Tibial artery (tissue), 4 donors: ENCODE measurements around the gene GPBAR1.

Experiments
- DNase-seq, 2 donors: peaks; one replicate each; pipeline ENCODE4 v3.0.0-alpha.2; 2019
- H3K27ac ChIP-seq, 2 donors: fragments of 200-600 bp; sonication (generic) in 1 of 2; 1 replicate in 1 of 2; 2 replicates in 1 of 2; pipeline ENCODE4 v1.5.1; 2018 to 2019; ENCODE audit warnings: mild to moderate bottlenecking in 1 of 2
- H3K27me3 ChIP-seq, 2 donors: fragments of 200-600 bp; sonication (generic) in 1 of 2; one replicate each; pipeline versions ENCODE4 v1.5.1 to v1.6.0; 2016 to 2019
- H3K36me3 ChIP-seq, 3 donors: fragments of 200-600 bp; sonication (generic) in 2 of 3; one replicate each; pipeline ENCODE4 v1.5.1; 2016 to 2019; ENCODE audit warnings: mild to moderate bottlenecking in 2 of 3
- H3K4me1 ChIP-seq, 4 donors: fragments of 200-600 bp; sonication (generic) in 2 of 4; 1 replicate in 3 of 4; 2 replicates in 1 of 4; pipeline ENCODE4 v1.5.1; 2016 to 2019
- H3K4me3 ChIP-seq, 2 donors: fragments of 200-600 bp; sonication (generic) in 1 of 2; 1 replicate in 1 of 2; 2 replicates in 1 of 2; pipeline ENCODE4 v1.5.1; 2018 to 2019; ENCODE audit warnings: mild to moderate bottlenecking in 2 of 2
- H3K9me3 ChIP-seq, 3 donors: fragments of 200-600 bp; sonication (generic) in 1 of 3; one replicate each; pipeline ENCODE4 v1.5.1; 2016 to 2019
- CTCF ChIP-seq, 2 experiments: fragments of 200-600 bp in 1 of 2; fragments of 450-650 bp in 1 of 2; IDR thresholded peaks; one replicate each; pipeline ENCODE4 v1.5.1; 2017 to 2019; ENCODE audit warnings: antibody characterized with exemption in 2 of 2, mild to moderate bottlenecking in 1 of 2, moderate library complexity in 1 of 2
- intact Hi-C: fragments of 100-400 bp; cut with DNase I; formaldehyde crosslinking; loops from one replicate; pipeline ENCODE4 v1.15.0; 2023; ENCODE audit warnings: low total_unique reads

Gene GPBAR1

GRCh38 chr2:218312267-218312756 is 51.5 kb downstream of the GPBAR1 start:
- Histone ChIP-seq H3K4me3 (no peak overlapping the region), H3K27me3 (no peaks in the 10 kb centered on the region), H3K4me1 (no peaks in the 10 kb centered on the region), H3K27ac (no peak overlapping the region), H3K9me3 (no peaks in the 10 kb centered on the region), H3K36me3 (no peaks in the 10 kb centered on the region)
- no peak for DNase-seq
- intact Hi-C loops = no loop called here
- TF ChIP-seq CTCF (IDR thresholded peaks at IDR 0.05) = no peak

- TF ChIP-seq CTCF (IDR thresholded peaks at IDR 0.05) = no peak
- Histone ChIP-seq H3K27ac (no peak overlapping the region), H3K36me3 (no peaks in the 10 kb centered on the region)
Observed at GRCh38 chr2:218313356-218313755, 52.5 kb downstream of the GPBAR1 start.

More at GRCh38 chr2:218313356-218313755, 52.5 kb downstream of the GPBAR1 start:
- intact Hi-C loops = no loop called here
- no peak overlapping the region for H3K4me3 ChIP-seq
- no peaks in the 10 kb centered on the region for H3K4me1 ChIP-seq
- DNase-seq = no peak
- no peaks in the 10 kb centered on the region for H3K9me3 ChIP-seq
- H3K27me3 ChIP-seq = no peaks in the 10 kb centered on the region
